Tibial nerve (tissue), 3 donors: ENCODE data around the gene ANKRD31.

Source experiments
- CTCF ChIP-seq, 5 experiments: fragments of 200-600 bp in 3 of 5; fragments of 450-650 bp in 2 of 5; sonication (generic) in 3 of 5; IDR thresholded peaks; one replicate each; pipeline ENCODE4 v1.5.1; 2016 to 2019; ENCODE audit warnings: antibody characterized with exemption in 5 of 5, mild to moderate bottlenecking in 3 of 5, moderate library complexity in 2 of 5
- POLR2A ChIP-seq, 2 donors: fragments of 450-650 bp; IDR thresholded peaks; one replicate each; pipeline ENCODE4 v1.6.1; 2017; ENCODE audit warnings: antibody characterized with exemption in 2 of 2, mild to moderate bottlenecking in 2 of 2, moderate library complexity in 2 of 2

GRCh38 chr5:75156585-75156984 is 80.1 kb downstream of the ANKRD31 start:
- no peak for TF ChIP-seq CTCF (IDR thresholded peaks at IDR 0.05)
- TF ChIP-seq POLR2A (IDR thresholded peaks at IDR 0.05), result no peak
